GM12878 (cell line): Measurements from ENCODE around the gene HLA-DMA.
"Not testable (repeated sequence)": the region's sequence is repeated elsewhere in the genome, so short reads cannot be mapped to it uniquely, and the experiment has no call there.

Experiments
- ATF2 ChIP-seq: IDR thresholded peaks from 2 replicates; pipeline ENCODE4 v1.6.1; 2012; ENCODE audit warnings: low read length, inconsistent platforms
- CTCF ChIP-seq, 3 experiments: IDR thresholded peaks in 2 of 3; conservative IDR thresholded peaks in 1 of 3; 2 replicates each; pipeline ENCODE4 v1.5.1; 2011; ENCODE audit warnings: low read depth in 3 of 3, low read length in 3 of 3, mild to moderate bottlenecking in 3 of 3, control low read depth in 2 of 3, moderate library complexity in 2 of 3, inconsistent platforms in 1 of 3, mixed read lengths in 1 of 3; ENCODE audit not compliant: control insufficient read depth in 2 of 3, insufficient read depth in 1 of 3; ENCODE audit errors: extremely low read depth in 1 of 3
- E2F8 ChIP-seq: fragments of 450-650 bp; IDR thresholded peaks from 2 replicates; pipeline ENCODE4 v1.6.1; 2018; ENCODE audit warnings: mild to moderate bottlenecking, low read depth, moderate library complexity; ENCODE audit not compliant: partially characterized antibody
- EP300 ChIP-seq, 2 experiments: fragments of 150-350 bp in 1 of 2; IDR thresholded peaks; 2 replicates each; pipeline ENCODE4 v1.6.1; 2011 to 2012; ENCODE audit warnings: low read depth in 2 of 2, low read length in 2 of 2, borderline replicate concordance in 1 of 2, improper control_type of control experiment in 1 of 2, inconsistent platforms in 1 of 2; ENCODE audit not compliant: control insufficient read depth in 1 of 2
- EZH2 ChIP-seq: IDR thresholded peaks from 2 replicates; pipeline ENCODE4 v1.6.1; 2012; ENCODE audit warnings: low read depth, mild to moderate bottlenecking, control low read depth, inconsistent platforms, low read length, borderline replicate concordance; ENCODE audit not compliant: control insufficient read depth
- GABPA ChIP-seq: IDR thresholded peaks from 2 replicates; pipeline ENCODE4 v1.6.1; 2014; ENCODE audit warnings: antibody characterized with exemption, low read depth, mild to moderate bottlenecking, inconsistent platforms
- MXI1 ChIP-seq: fragments of 150-350 bp; IDR thresholded peaks from 2 replicates; pipeline ENCODE4 v1.6.1; 2011; ENCODE audit warnings: low read depth, mild to moderate bottlenecking, inconsistent platforms, low read length, improper control_type of control experiment
- REST ChIP-seq: IDR thresholded peaks from 2 replicates; pipeline ENCODE4 v1.6.1; 2012; ENCODE audit warnings: mild to moderate bottlenecking, low read depth, low read length
- SIN3A ChIP-seq: IDR thresholded peaks from 2 replicates; pipeline ENCODE4 v1.6.1; 2012; ENCODE audit warnings: low read depth, low read length, improper control_type of control experiment
- TCF12 ChIP-seq: IDR thresholded peaks from 2 replicates; pipeline ENCODE4 v1.6.1; 2011; ENCODE audit warnings: low read depth, mild to moderate bottlenecking, low read length
- ZNF274 ChIP-seq: IDR thresholded peaks from one replicate; pipeline ENCODE4 v1.8.0; 2011; ENCODE audit not compliant: insufficient read length, insufficient read depth

- TF ChIP-seq EP300 (IDR thresholded peaks at IDR 0.05; ENCODE audit: borderline replicate concordance in 1 of 2, control insufficient read depth in 1 of 2, low read depth in 2 of 2, low read length in 2 of 2); SIN3A; GABPA; CTCF (IDR thresholded peaks at IDR 0.05 in 2 of 3, conservative IDR thresholded peaks at IDR 0.05 in 1 of 3; ENCODE audit: control insufficient read depth in 2 of 3, extremely low read depth in 1 of 3, insufficient read depth in 1 of 3, low read depth in 3 of 3, low read length in 3 of 3); ATF2; MXI1; E2F8; REST; TCF12; EZH2; ZNF274: not testable (repeated sequence)
These were observed 10.3 kb downstream of the HLA-DMA start for GRCh38 chr6:32942555-32943123.
